ENCODE data around the gene RGPD5.
"Not testable (repeated sequence)": the region's sequence is repeated elsewhere in the genome, so short reads cannot be mapped to it uniquely, and the experiment has no call there.

GRCh38 chr2:109768934-109769333 lies 25.2 kb upstream of the RGPD5 start:
- TF ChIP-seq CTCF, POLR2A (IDR thresholded peaks at IDR 0.05): not testable (repeated sequence)
